Stimulated activated CD8-positive, alpha-beta memory T cell treated with anti-CD3 and anti-CD28 coated beads, Interleukin-2, amount 100 ng/mL, for 1 hour (primary cell): ENCODE results near the gene RAD1.

Experiments
- DNase-seq, 2 donors: peaks; one replicate each; pipeline ENCODE4 v3.0.0-alpha.2; 2020; ENCODE audit warnings: low read depth in 2 of 2

RAD1 gene

DNA sequence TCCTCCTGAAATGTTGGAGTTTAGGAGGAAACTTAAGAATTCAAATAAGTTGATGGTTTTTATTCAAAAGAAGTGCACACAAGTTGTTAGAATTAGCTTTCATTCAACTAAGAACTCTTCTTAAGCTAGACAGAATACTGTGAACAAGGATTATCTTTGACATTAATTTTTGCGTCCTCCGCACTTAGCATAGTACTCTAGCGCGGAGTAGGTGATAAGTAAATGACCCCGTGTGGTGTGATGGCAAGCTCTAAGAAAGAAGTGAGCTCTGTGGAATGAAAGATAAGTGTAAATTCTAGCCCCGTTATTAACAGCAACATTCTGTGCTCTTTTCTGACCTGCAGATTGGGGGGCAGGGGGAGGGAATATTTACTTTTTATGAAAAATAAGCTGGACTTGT lies 1.2 kb upstream of the RAD1 start:
- no peak for DNase-seq

DNA sequence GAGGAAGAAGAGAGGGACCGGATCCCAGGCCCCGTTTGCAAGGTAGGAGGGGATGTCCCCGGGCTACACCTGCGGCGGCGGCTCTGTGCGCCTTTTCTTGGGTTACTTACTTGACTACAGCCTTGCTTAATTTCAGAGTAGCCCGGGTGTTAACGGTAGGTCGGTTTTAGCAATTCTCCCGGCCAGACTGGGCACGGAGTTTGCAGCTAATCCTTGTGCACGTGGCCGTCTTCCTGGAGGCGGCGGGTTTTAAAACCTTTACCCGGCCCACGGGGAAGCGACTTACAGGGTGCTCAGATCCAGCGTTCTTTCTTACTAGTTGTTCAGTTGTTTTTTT lies 520 bp upstream of the RAD1 start:
- DNase-seq = no peak

DNA sequence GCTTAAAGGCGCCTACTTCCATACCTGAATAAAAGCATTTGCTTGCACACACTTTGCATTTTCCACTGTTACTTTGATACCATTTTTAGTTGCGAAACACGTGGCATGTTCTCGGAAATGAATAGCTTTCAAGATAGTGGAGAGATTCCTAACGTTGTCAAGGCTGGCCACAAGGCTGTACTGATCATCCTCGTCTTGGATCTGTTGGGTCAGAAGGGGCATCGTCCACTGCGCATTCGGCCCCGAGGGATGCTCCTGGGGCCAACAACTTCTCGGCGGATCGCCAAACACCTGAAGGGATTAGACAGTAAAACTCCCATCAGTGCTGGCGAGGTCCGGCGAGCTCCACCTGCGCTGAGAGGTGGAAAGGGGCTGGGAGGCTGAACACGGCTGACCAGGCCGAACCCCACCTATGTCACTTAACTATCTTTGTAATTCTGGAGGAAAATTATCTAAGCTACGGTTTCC lies 599 bp downstream of the RAD1 start:
- DNase-seq = no peak

DNA sequence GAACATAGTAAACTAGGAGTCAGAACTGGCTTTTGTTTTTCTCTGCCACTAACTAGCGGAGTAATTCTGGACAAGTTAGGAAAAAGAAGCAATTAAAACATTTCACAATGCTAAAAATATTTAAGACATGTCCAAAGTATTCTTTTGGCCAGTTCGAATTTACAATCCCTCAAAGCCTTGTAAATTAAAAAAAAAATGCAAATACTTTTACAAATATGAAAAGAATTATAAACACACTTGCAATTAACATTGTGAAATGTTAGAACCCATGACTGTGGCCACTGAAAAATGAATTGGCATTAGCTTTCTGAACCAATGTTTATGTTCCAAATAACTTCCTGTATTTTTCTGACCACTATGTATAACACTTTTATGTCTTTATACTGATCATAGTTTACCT lies 2.2 kb downstream of the RAD1 start:
- no peak for DNase-seq

GRCh38 chr5:34905564-34905963 lies 9.7 kb downstream of the RAD1 start:
- no peak for DNase-seq

DNA sequence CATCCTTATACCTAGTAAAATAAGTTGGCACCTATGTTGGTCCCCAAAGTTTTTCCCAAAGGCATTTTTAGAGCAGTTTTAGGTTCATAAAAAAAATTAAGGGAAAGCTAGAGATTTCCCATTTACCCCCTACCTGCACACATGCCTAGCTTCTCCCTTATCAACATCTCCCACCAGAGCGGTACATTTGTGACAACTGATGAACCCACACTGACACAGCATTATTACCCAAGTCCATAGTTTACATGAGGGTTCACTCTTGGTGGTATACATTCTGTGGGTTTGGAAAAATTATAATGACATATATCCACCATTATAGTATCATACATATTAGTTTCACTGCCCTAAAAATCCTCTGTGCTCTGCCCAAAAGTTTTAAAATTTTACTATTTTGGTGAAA lies 12.0 kb downstream of the RAD1 start:
- no peak for DNase-seq

DNA sequence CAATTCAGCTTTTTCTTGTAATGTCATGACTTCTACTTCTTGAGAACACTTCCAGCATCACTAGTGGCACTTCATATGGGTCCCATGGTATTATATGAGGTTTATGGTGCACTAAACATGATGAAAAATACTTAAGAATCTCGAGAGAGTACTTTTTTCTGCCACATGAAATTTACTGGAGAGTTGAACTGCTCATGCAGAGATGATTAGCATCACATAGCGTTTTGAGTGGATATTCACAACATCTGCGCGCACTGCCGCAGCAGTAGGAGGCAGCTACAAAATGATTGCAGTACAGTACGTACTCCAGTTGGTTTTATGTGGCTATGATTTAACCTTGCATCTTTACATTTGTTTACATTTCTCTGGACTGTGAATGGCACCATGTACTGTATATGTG lies 14.7 kb downstream of the RAD1 start:
- no peak for DNase-seq

DNA sequence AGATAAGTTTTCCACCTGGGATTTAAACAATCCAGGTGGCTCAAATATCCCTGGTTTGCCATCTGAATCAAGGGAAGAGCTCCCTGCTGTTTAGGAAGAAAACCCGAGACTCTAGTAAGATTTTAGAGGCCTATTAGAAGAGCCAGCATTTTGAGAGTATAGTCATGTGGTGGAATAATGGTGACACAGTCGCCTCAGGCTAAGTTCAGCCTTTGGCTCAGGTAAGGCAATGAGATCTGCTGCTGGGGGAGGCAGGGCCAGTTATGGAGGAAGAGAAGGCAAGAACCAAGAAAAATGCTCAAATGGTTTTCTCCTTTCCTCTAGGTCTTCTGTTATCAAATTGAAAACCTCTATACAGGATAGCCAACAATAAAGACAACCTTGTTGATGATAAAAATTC lies 16.2 kb downstream of the RAD1 start:
- no peak for DNase-seq

GRCh38 chr5:34898258-34898895 lies 16.9 kb downstream of the RAD1 start:
- DNase-seq = peak; percentile 12 to 25

- no peak for DNase-seq
These were observed 17.7 kb downstream of the RAD1 start for GRCh38 chr5:34897646-34898045.

GRCh38 chr5:34895641-34896419 lies 19.5 kb downstream of the RAD1 start:
- DNase-seq = no peak

GRCh38 chr5:34894716-34895115 lies 20.6 kb downstream of the RAD1 start:
- DNase-seq = no peak

- DNase-seq = no peak
These were observed 22.9 kb downstream of the RAD1 start for GRCh38 chr5:34892414-34892813.

- no peak for DNase-seq
These were observed 23.3 kb downstream of the RAD1 start for GRCh38 chr5:34891981-34892380.

GRCh38 chr5:34889394-34889793 lies 25.9 kb downstream of the RAD1 start:
- DNase-seq = no peak

GRCh38 chr5:34886392-34887119 lies 28.7 kb downstream of the RAD1 start:
- no peak for DNase-seq

GRCh38 chr5:34881246-34881645 lies 34.1 kb downstream of the RAD1 start:
- no peak for DNase-seq

- DNase-seq = no peak
These were observed 39.0 kb downstream of the RAD1 start for GRCh38 chr5:34876275-34876674.

GRCh38 chr5:34870382-34870781 lies 44.9 kb downstream of the RAD1 start:
- DNase-seq = no peak

- no peak for DNase-seq
These were observed 46.0 kb downstream of the RAD1 start for GRCh38 chr5:34869256-34869655.

DNA sequence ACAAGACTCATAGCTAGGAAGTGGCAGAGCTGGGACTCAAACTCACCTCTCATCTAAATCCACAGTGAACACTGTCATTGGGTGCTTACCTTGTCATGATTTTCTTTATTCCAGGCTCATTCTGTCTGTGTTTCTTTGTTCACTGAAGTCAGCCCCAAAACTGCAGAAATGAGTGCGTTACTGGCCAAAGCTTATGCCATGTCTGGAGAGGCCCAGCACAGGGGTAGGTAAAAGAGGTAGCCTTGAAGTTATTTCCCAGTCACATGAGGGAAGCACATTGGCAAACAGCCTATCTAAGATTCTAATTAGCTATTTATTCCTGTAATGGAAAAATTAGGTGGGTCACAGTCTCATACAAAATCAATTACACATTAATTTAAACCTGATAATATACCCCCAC lies 46.5 kb downstream of the RAD1 start:
- DNase-seq = no peak

DNA sequence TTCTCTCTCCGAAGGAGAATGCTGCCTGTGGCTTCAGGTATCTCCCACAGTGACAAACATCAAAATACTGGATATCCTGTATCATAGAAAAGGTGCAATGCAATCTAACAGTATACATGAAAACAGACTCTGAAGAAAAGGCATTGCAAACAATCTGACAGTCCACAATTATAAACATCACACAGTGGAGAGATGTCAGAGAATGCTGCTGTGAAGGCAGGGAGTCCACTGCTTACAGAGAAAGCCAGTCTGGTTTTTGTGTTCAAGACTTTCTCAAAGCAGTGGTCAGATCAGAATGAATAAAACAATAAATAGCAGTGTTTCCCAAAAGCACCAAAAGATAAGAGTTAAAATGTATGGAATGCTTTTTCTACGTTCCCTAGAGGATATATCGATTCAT lies 47.6 kb downstream of the RAD1 start:
- DNase-seq = no peak

DNA sequence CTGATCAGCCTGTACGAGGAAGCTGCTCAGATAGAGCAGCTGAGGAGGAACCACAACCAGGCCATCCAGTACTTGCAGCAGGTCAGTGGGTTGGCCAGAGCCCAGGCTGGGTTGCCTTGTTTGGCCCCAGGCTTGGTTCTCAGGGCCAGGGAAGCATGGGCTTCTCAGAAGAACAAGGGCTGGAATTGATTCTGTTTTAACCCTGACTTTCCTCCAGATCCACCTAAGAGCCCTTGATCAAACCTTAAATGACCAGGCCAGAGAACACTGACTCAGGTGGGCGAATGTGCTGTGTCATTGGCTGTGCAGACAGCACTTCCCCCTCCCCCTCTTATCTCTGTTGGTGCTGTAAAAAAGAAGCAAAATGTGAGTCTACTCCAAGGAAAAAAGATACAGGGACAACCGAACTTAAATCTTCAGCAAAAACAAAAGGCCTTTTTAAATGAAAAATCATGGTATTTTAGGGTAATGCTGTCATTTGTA lies 48.3 kb downstream of the RAD1 start:
- DNase-seq = no peak
